ENCODE measurements around the gene PPT2.

DNA sequence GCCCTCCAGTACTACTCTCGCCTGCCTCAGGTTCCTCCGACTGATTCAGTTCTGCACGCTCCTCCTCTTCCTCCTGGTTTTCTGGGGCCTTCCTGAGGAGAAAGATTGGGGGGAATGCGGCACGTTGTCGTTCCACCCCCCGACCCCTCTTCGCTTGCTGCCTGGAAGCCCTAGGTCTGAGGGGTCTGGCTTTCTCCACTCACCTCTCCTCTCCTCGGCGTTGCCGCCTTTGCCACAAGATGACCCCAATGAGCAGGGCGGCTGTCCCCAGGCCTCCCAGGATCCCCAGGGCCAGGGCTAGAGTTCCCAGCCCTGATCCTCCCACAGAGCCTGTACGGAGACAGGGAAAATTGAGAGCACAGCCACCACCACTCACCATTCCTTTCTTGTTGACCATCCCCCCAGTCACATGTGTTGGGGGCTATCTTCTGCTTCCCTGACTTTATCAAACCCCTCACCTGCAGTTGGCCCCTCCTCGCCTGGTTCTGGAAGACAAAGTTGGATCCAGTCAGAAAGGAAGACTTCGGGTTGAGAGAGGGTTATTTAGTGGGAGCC is 27.3 kb downstream of the PPT2 start:
- TF ChIP-seq, protein P1, sequence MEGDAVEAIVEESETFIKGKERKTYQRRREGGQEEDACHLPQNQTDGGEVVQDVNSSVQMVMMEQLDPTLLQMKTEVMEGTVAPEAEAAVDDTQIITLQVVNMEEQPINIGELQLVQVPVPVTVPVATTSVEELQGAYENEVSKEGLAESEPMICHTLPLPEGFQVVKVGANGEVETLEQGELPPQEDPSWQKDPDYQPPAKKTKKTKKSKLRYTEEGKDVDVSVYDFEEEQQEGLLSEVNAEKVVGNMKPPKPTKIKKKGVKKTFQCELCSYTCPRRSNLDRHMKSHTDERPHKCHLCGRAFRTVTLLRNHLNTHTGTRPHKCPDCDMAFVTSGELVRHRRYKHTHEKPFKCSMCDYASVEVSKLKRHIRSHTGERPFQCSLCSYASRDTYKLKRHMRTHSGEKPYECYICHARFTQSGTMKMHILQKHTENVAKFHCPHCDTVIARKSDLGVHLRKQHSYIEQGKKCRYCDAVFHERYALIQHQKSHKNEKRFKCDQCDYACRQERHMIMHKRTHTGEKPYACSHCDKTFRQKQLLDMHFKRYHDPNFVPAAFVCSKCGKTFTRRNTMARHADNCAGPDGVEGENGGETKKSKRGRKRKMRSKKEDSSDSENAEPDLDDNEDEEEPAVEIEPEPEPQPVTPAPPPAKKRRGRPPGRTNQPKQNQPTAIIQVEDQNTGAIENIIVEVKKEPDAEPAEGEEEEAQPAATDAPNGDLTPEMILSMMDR (IDR thresholded peaks at IDR 0.05; ENCODE audit: control extremely low read depth in 1 of 3, insufficient read depth in 1 of 3, low read depth in 1 of 3, low read length in 3 of 3): no peak
- TF ChIP-seq CBX8 (IDR thresholded peaks at IDR 0.05; ENCODE audit: borderline replicate concordance, low read depth, low read length) (no peak), HDAC2 (IDR thresholded peaks at IDR 0.05; ENCODE audit: borderline replicate concordance in 1 of 2, low read depth in 2 of 2, low read length in 2 of 2) (no peak), RFX5 (IDR thresholded peaks at IDR 0.05; ENCODE audit: borderline replicate concordance, low read depth, low read length) (no peak), SP2 (IDR thresholded peaks at IDR 0.05; ENCODE audit: low read length) (no peak)

Data from H1 (cell line).